NCI-H1048 (cell line): ENCODE measurements around the gene RHOT1.
"Not testable (repeated sequence)": the region's sequence is repeated elsewhere in the genome, so short reads cannot be mapped to it uniquely, and the experiment has no call there.

Source experiments
- DNase-seq: peaks from one replicate; lab custom pipeline; 2025; lab: John Stamatoyannopoulos, UW

The RHOT1 gene

GRCh38 chr17:32124985-32125847 is 17.1 kb upstream of the RHOT1 start:
- no peak for DNase-seq

GRCh38 chr17:32125848-32126153 is 16.5 kb upstream of the RHOT1 start:
- DNase-seq: no peak

- DNase-seq: no peak
These were observed 16.0 kb upstream of the RHOT1 start for GRCh38 chr17:32126325-32126724.

- DNase-seq: no peak
These were observed 15.6 kb upstream of the RHOT1 start for GRCh38 chr17:32126746-32127145.

GRCh38 chr17:32127158-32127897 is 15.0 kb upstream of the RHOT1 start:
- no peak for DNase-seq

GRCh38 chr17:32128470-32128869 is 13.8 kb upstream of the RHOT1 start:
- not testable (repeated sequence) for DNase-seq

GRCh38 chr17:32135497-32136117 is 6.7 kb upstream of the RHOT1 start:
- DNase-seq: not testable (repeated sequence)

GRCh38 chr17:32136856-32137255 is 5.4 kb upstream of the RHOT1 start:
- DNase-seq: no peak

GRCh38 chr17:32139504-32139903 is 2.8 kb upstream of the RHOT1 start:
- not testable (repeated sequence) for DNase-seq

- no peak for DNase-seq
These were observed 1.0 kb upstream of the RHOT1 start for GRCh38 chr17:32141258-32141657.

GRCh38 chr17:32141679-32142037 is 644 bp upstream of the RHOT1 start:
- DNase-seq: no peak

- DNase-seq: no peak
These were observed 690 bp downstream of the RHOT1 start for GRCh38 chr17:32142857-32143526.

- no peak for DNase-seq
These were observed 1.2 kb downstream of the RHOT1 start for GRCh38 chr17:32143527-32143870.

- DNase-seq: not testable (repeated sequence)
These were observed 2.1 kb downstream of the RHOT1 start for GRCh38 chr17:32144442-32144841.

- DNase-seq: no peak
These were observed 6.0 kb downstream of the RHOT1 start for GRCh38 chr17:32148351-32148750.

GRCh38 chr17:32150358-32150757 is 8.1 kb downstream of the RHOT1 start:
- no peak for DNase-seq

- no peak for DNase-seq
These were observed 9.8 kb downstream of the RHOT1 start for GRCh38 chr17:32152130-32152529.

GRCh38 chr17:32155896-32156295 is 13.6 kb downstream of the RHOT1 start:
- no peak for DNase-seq

- no peak for DNase-seq
These were observed 14.4 kb downstream of the RHOT1 start for GRCh38 chr17:32156656-32157055.

- no peak for DNase-seq
These were observed 14.9 kb downstream of the RHOT1 start for GRCh38 chr17:32157225-32157624.

GRCh38 chr17:32158870-32159585 is 16.7 kb downstream of the RHOT1 start:
- no peak for DNase-seq
